Gastroesophageal sphincter (tissue), 3 donors: ENCODE results near the gene RPP14.

ENCODE experiments used
- CTCF ChIP-seq, 4 experiments: fragments of 200-600 bp in 2 of 4; fragments of 450-650 bp in 2 of 4; sonication (generic) in 1 of 4; IDR thresholded peaks; one replicate each; pipeline ENCODE4 v1.5.1; 2017 to 2019; ENCODE audit warnings: antibody characterized with exemption in 4 of 4, mild to moderate bottlenecking in 2 of 4, moderate library complexity in 2 of 4
- POLR2A ChIP-seq, 2 donors: fragments of 450-650 bp; IDR thresholded peaks; one replicate each; pipeline ENCODE4 v1.6.1; 2017; ENCODE audit warnings: antibody characterized with exemption in 2 of 2, mild to moderate bottlenecking in 2 of 2, moderate library complexity in 1 of 2
- POLR2AphosphoS5 ChIP-seq: sonication (generic); formaldehyde crosslinking; IDR thresholded peaks from one replicate; pipeline ENCODE4 v1.6.1; 2017; ENCODE audit warnings: antibody characterized with exemption

GRCh38 chr3:58353722-58354553, 47.9 kb downstream of the RPP14 start:
- no peak for TF ChIP-seq CTCF (IDR thresholded peaks at IDR 0.05)
- TF ChIP-seq POLR2A (IDR thresholded peaks at IDR 0.05) = no peak
- no peak for TF ChIP-seq POLR2AphosphoS5
